Stimulated activated CD4-positive, alpha-beta T cell treated with anti-CD3 and anti-CD28 coated beads, Interleukin-4, amount 100 ng/mL, for 48 hours (primary cell): Measurements from ENCODE around the gene PTPRM.

Experiments used
- DNase-seq, 2 donors: peaks; one replicate each; pipeline ENCODE4 v3.0.0-alpha.2; 2020; ENCODE audit warnings: low read depth in 2 of 2

The PTPRM gene

GRCh38 chr18:7809455-7809854 lies 242.3 kb downstream of the PTPRM start:
- DNase-seq, result no peak

- no peak for DNase-seq
Measured at GRCh38 chr18:7809978-7810377, 242.9 kb downstream of the PTPRM start.

GRCh38 chr18:7812431-7813063 lies 245.4 kb downstream of the PTPRM start:
- no peak for DNase-seq

GRCh38 chr18:7813131-7813530 lies 246.0 kb downstream of the PTPRM start:
- no peak for DNase-seq

GRCh38 chr18:7814754-7815315 lies 247.7 kb downstream of the PTPRM start:
- DNase-seq, result no peak

GRCh38 chr18:7815787-7816186 lies 248.7 kb downstream of the PTPRM start:
- DNase-seq, result no peak

DNA sequence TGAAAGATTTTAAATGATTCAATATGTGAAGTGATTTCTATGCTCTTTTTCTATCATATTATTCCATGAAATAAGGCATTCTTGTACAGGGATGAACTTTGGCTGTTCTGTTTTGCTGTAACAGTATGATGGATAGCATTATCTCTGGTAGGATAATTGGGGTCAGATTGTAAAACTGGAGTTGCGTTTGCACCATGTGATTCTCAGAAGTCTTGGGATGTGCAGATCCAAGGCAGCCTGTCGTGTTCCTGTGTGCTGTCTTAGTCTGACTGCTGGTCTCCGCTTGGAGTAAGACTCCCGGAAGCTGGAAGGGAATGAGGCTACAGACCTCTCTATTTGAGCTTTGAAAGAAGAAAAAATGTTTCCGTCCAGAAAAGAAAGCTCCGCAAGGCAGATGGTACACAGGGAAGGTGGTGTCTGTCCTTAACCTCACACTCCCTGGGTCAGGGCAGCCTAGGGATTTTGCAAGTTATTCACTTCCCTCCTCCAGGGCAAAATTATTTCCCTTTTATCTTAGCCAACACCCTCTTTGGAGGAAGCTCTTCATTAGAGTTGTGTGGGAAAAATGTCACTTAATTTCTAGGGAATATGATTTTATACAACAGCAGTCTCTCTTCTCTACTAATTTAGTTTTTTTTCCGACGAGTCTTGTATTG lies 250.6 kb downstream of the PTPRM start:
- no peak for DNase-seq

GRCh38 chr18:7821784-7822183 lies 254.7 kb downstream of the PTPRM start:
- DNase-seq, result no peak

DNA sequence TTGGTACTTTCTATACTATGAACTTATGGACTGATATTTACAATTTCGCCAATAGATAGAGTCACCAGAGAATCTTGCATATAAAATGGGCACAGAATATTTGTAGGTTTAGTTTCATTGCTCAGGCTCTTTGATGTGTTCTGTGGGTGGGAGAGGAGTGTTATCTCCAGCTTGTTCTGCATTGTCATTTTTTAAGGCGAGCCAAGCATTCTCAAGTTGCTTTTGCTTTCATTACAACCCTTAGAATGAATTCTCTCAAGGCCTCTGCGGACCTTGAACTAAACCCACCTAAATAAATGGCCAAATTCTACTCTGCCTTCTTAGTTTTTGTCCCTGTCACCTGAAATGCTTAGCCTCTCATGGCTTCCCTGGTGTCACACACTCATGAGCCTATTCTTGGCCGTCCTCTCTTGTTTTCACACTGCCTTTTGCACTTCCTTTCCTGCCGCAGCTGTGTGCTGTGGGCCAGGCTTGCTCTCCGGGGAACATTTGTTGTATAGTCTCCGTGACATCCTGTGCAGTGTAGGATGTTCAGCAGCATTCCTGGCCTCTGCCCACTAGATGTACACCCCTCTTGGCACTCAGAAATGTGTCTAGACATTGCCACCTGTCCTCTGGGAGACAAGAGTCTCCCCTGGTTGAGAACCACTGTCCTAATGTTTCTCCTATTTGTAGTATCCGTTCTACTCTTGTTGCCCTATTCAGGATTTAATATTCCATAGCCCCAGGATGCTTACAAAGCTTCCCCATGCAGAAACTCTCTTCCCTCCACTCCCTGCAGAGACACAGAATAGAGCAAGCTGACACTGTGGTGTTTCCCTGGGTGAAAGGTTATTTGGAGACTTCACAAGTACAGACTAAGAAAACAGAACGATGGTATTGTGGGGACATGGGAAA lies 255.6 kb downstream of the PTPRM start:
- no peak for DNase-seq

DNA sequence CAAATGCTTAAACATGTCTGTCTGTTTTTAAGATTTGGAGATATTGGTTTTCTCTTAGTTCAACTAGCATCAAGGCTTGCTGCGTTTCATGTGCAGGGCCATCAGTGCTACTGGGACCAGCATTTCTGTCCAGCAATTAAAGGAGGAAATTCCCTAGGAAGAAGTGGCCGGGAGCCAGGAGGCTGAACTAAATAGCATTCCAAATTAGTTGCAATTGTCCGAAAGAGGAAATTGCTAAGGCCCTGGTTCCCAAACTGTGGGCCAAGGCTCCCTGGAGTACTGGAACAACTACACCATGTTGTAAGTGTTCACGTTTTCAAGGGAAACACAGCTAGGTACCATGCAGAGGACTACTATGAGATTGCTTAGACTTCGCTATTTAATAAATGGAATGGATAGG lies 257.9 kb downstream of the PTPRM start:
- DNase-seq, result no peak

DNA sequence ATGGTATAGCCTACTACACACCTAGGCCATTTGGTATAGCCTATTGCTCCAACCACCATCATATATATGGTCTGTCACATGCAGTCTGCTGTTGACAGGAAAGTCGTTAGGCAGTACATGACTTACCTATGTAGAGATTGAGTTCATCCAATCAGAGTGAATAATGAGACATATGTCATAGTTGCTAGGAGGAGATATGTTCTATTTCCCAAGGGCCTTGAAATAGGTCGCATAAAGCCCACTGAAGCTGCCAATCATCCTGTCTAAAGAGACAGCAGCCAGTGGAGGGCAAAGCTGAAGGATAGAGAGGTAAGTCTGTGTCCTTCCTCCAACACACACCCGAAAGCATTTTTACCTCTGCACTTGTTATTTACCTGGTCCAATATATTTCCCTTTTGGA lies 263.4 kb downstream of the PTPRM start:
- DNase-seq, result no peak

DNA sequence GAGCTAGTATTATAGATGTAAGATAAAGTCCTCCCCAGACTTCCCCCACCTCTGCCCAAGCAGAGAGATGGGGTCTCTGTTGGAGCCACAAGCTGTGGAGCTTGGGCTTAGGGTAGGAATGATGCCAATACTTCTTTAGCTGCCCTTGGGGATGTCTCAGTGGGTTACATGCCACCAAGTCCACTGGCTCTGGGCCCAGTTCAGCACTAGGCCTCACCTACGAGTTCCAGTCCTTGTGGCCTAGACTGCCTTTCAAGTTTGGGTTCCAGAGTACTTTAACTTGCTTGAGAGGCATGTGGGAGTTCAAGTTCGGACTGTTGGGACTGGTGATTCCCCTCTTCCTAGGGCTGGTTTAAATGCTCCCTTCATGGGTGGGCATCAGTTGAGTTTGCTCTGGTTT lies 272.4 kb downstream of the PTPRM start:
- no peak for DNase-seq

GRCh38 chr18:7840411-7840810 lies 273.3 kb downstream of the PTPRM start:
- no peak for DNase-seq

DNA sequence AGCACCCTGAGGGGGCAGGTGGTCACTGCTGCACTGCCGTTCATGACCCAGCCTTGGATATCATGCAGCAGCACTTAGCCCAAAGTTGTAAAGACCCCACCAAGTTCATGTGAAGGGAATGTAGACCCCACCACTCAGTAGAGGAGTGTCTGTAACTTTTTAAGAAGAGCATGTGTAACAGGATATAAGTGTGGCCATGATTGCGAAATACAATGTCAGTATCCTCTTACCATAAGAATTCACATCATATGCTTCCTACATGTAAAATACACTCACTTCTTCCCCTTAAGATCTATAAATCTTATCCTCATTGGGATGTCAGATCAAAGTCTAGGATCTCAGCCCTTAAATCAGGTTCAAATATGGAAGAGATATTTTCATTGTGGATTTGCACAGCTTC lies 276.9 kb downstream of the PTPRM start:
- no peak for DNase-seq

DNA sequence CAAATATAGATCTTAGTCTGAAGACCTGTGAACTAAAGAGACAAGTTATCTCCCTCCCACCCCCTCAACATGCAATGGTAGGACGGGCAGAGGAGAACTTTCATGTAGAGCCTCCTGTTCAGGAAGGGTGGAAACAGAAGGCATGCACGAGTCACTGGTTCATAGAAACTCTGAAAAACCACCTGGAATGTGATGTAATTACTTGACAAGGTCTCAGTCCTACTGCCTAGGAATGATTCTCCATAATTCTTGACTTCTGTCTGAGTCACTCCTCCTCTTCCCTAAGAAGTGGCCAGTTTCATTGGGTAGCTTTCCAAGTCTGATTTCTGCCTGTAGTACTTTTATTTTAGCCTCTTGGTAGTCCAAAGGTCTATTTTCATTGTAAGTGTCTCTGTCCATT lies 277.3 kb downstream of the PTPRM start:
- no peak for DNase-seq

DNA sequence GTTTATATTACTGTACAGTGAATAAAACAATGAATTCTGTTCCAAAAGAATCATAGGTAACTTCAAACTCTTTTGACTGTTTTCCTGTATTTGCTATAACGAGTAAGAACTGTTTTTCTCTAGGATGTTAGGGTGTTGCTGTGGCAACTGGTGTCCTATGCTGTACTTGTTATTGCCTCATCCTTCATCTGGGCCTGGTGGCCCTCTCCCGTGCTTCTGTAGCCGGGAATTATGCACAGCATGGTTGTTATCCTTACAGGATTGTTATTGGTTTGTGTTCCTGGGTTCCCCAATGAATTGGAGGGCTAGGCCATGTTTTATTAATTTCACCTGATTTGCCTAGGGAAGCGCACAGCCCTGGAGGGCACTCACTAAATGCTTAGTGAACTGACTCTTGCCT lies 279.2 kb downstream of the PTPRM start:
- DNase-seq, result no peak

GRCh38 chr18:7847357-7848053 lies 280.4 kb downstream of the PTPRM start:
- DNase-seq, result no peak

GRCh38 chr18:7848054-7848412 lies 280.9 kb downstream of the PTPRM start:
- no peak for DNase-seq

DNA sequence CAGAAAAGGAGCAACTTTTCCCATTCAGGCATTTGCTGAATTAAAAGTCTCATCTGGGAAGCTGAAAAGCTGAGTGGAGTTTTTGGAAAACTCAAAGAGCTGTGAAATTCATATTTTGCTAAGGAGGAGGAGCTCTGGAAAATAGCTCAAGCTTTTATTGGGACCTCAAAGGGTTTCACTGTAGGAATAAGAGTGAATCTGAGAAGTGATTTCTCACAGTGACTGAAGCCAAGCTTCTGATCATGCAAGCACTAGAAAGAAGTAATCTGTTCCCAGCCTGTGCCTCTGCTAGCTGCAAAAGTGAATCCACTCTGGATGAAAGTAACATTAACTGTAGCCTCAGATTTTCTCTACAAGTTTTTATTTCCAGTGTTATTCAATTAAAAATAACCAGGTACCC lies 283.3 kb downstream of the PTPRM start:
- DNase-seq, result no peak

DNA sequence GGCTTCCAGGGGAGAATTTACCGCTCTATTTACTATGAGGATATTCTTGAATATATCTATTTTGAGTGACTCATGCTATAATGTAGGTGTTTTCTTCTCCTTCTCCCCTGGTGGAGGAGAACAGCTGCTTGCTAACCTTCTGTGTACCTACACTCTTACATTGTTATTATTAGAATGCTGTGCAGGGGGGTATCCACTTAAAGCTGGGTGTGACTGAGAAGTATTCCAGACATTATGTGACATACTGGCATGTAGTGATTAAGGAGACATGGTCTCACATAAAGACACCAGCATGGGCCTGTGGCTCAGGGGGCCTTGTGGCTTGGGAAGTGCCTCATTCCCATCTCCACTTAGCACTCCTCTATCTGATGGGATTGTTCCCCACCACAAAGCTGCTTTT lies 287.9 kb downstream of the PTPRM start:
- DNase-seq, result no peak

DNA sequence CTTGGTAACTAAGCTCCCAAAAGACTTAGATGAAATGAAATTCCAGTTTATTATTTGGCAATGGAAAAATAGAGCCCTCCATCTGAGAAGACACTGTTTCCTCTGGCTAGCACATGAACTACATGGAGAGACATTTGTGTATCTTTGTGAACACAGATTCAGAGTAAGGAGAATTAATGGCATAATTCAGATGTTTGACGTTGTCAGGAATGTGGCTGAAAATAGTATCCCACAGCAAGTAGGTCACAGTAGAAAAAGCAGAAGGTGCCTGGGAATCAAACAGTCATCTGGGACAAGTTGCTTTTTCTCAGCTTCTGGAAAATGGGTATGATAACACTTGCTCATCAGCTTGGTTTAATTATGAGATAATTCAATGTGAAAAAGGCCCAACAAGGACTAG lies 288.6 kb downstream of the PTPRM start:
- DNase-seq, result no peak

- no peak for DNase-seq
Measured at GRCh38 chr18:7856116-7856515, 289.0 kb downstream of the PTPRM start.
